IMR-90 (cell line): ENCODE measurements around the gene ORM1. TPM values are rescaled to one million over a fixed set of nuclear protein-coding genes. Genes with fewer than 3 reads are reported as not detected.
A peak's percentile ranks its signal among the peaks of the same experiment; 100 is the strongest.

Experiments used
- ATAC-seq: fragments of 200-7000 bp; cut with Tn5 transposase; 2 replicates; pipeline ENCODE4 v1.9.1; 2020; ENCODE audit warnings: low read depth, mild to moderate bottlenecking, moderate library complexity
- BruUV-seq: library from RNA; stranded (reverse); fragments of 400-500 nt; replicated peaks from 2 replicates; lab custom pipeline; 2021; lab: Mats Ljungman, UMichigan
- CTCF ChIA-PET: fragments of 300-600 bp; formaldehyde crosslinking; extraction: SDS; loops from one replicate; lab custom pipeline; 2021; ENCODE audit warnings: antibody characterized with exemption; lab: Yijun Ruan, JAX
- POLR2A ChIA-PET: fragments of 300-600 bp; sonication (Branson Sonifier 250); formaldehyde crosslinking; loops from one replicate; lab custom pipeline; 2022; ENCODE audit warnings: antibody characterized with exemption; ENCODE audit not compliant: unreplicated experiment; lab: Charles Lee
- DNase-seq: peaks from one replicate; pipeline ENCODE4 v3.0.0; 2013
- H2AFZ ChIP-seq: replicated peaks from 2 replicates; pipeline ENCODE3; 2013; ENCODE audit warnings: low read length, mild to moderate bottlenecking; ENCODE audit not compliant: poor library complexity
- H2AK5ac ChIP-seq: 2 replicates; pipeline ENCODE4 v1.6.1; 2013; ENCODE audit warnings: low read depth, low read length, inconsistent platforms
- H2AK9ac ChIP-seq: replicated peaks from 2 replicates; pipeline ENCODE3; 2013; ENCODE audit warnings: mild to moderate bottlenecking, low read depth, low read length, moderate library complexity; ENCODE audit not compliant: poor library complexity
- H2BK120ac ChIP-seq: 2 replicates; pipeline ENCODE4 v1.6.1; 2013; ENCODE audit warnings: low read depth, low read length, inconsistent platforms
- H2BK15ac ChIP-seq: 3 replicates; pipeline ENCODE4 v1.6.1; 2013; ENCODE audit warnings: low read depth, low read length, inconsistent platforms
- H2BK20ac ChIP-seq: 2 replicates; pipeline ENCODE4 v1.6.1; 2013; ENCODE audit warnings: low read depth, mild to moderate bottlenecking, inconsistent platforms, low read length, moderate library complexity
- H2BK5ac ChIP-seq: 2 replicates; pipeline ENCODE4 v1.6.1; 2013; ENCODE audit warnings: mild to moderate bottlenecking, low read depth, low read length, inconsistent platforms; ENCODE audit not compliant: poor library complexity, severe bottlenecking
- H3K14ac ChIP-seq: replicated peaks from 2 replicates; pipeline ENCODE4 v1.6.1; 2013; ENCODE audit warnings: low read depth, low read length, inconsistent platforms
- H3K18ac ChIP-seq: 2 replicates; pipeline ENCODE4 v1.6.1; 2013; ENCODE audit warnings: low read depth, low read length, control low read depth
- H3K23ac ChIP-seq: 2 replicates; pipeline ENCODE4 v1.6.1; 2013; ENCODE audit warnings: low read depth, low read length, inconsistent platforms
- H3K27ac ChIP-seq: 2 replicates; pipeline ENCODE4 v1.5.1; 2013; ENCODE audit warnings: mild to moderate bottlenecking, control low read depth, low read length; ENCODE audit not compliant: insufficient read depth
- H3K27me3 ChIP-seq: 2 replicates; pipeline ENCODE4 v1.6.1; 2013; ENCODE audit warnings: low read length; ENCODE audit not compliant: control insufficient read depth, insufficient read depth
- H3K36me3 ChIP-seq: 2 replicates; pipeline ENCODE4 v1.6.1; 2013; ENCODE audit warnings: low read length, mixed read lengths; ENCODE audit not compliant: control insufficient read depth, insufficient read depth
- H3K4ac ChIP-seq: 2 replicates; pipeline ENCODE4 v1.6.1; 2013; ENCODE audit warnings: low read depth, low read length, inconsistent platforms
- H3K4me1 ChIP-seq: 2 replicates; pipeline ENCODE4 v1.6.1; 2013; ENCODE audit warnings: low read length, mixed read lengths; ENCODE audit not compliant: control insufficient read depth, insufficient read depth
- H3K4me2 ChIP-seq: 2 replicates; pipeline ENCODE4 v1.6.1; 2013; ENCODE audit warnings: low read depth, mild to moderate bottlenecking, control low read depth, low read length, moderate library complexity
- H3K4me3 ChIP-seq: 2 replicates; pipeline ENCODE4 v1.5.1; 2013; ENCODE audit warnings: low read depth, mild to moderate bottlenecking, control low read depth, low read length, moderate library complexity; ENCODE audit not compliant: insufficient read depth
- H3K56ac ChIP-seq: 2 replicates; pipeline ENCODE4 v1.6.1; 2013; ENCODE audit warnings: low read length, inconsistent platforms; ENCODE audit not compliant: insufficient read depth; ENCODE audit errors: extremely low read depth
- H3K79me1 ChIP-seq, 2 experiments: 2 replicates each; pipeline ENCODE4 v1.6.1; 2013; ENCODE audit warnings: low read length in 2 of 2, inconsistent platforms in 1 of 2, low read depth in 1 of 2
- H3K9ac ChIP-seq: 2 replicates; pipeline ENCODE4 v1.6.1; 2013; ENCODE audit warnings: low read depth, low read length, control low read depth
- H3K9me1 ChIP-seq: 2 replicates; pipeline ENCODE4 v1.6.1; 2013; ENCODE audit warnings: low read length, inconsistent platforms; ENCODE audit not compliant: insufficient read depth
- H3K9me3 ChIP-seq: 2 replicates; pipeline ENCODE4 v1.6.1; 2013; ENCODE audit warnings: low read length; ENCODE audit not compliant: control insufficient read depth, insufficient read depth
- H4K20me1 ChIP-seq: 2 replicates; pipeline ENCODE4 v1.6.1; 2013; ENCODE audit warnings: low read length, inconsistent platforms; ENCODE audit not compliant: insufficient read depth
- H4K5ac ChIP-seq: 2 replicates; pipeline ENCODE4 v1.6.1; 2013; ENCODE audit warnings: mild to moderate bottlenecking, low read depth, low read length, control low read depth
- H4K8ac ChIP-seq, 2 experiments: 2 replicates each; pipeline ENCODE4 v1.6.1; 2013; ENCODE audit warnings: low read depth in 2 of 2, low read length in 2 of 2, control low read depth in 1 of 2, inconsistent platforms in 1 of 2
- H4K91ac ChIP-seq: 2 replicates; pipeline ENCODE4 v1.6.1; 2013; ENCODE audit warnings: low read depth, low read length, inconsistent platforms; ENCODE audit not compliant: insufficient read depth
- CHD1 ChIP-seq: IDR thresholded peaks from 2 replicates; pipeline ENCODE4 v1.6.1; 2012; ENCODE audit warnings: low read depth, low read length, improper control_type of control experiment
- CTCF ChIP-seq: conservative IDR thresholded peaks from 2 replicates; pipeline ENCODE4 v1.5.1; 2012; ENCODE audit warnings: mild to moderate bottlenecking, low read depth, low read length, improper control_type of control experiment
- RAD21 ChIP-seq: IDR thresholded peaks from 2 replicates; pipeline ENCODE4 v1.6.1; 2012; ENCODE audit warnings: low read length, improper control_type of control experiment
- SMC3 ChIP-seq: fragments of 150-350 bp; IDR thresholded peaks from 2 replicates; pipeline ENCODE4 v1.6.1; 2016; ENCODE audit warnings: low read depth, mild to moderate bottlenecking, antibody characterized with exemption, low read length, moderate library complexity
- WGBS, 2 experiments: methylation state at CpG; one replicate each; pipeline versions ENCODE4 v1.1.5 to v1.1.7; 2013; ENCODE audit warnings: missing lambda C conversion rate in 2 of 2; ENCODE audit not compliant: insufficient read length in 1 of 2; ENCODE audit errors: extremely low coverage in 2 of 2; 5-methylcytosine and 5-hydroxymethylcytosine counted together
- dilution Hi-C: fragments of 300-500 bp; cut with HindIII; formaldehyde crosslinking; loops from one replicate; pipeline ENCODE4 v1.14.3; 2018; ENCODE audit warnings: low sequenced_read_pairs; ENCODE audit not compliant: unreplicated experiment
- in situ Hi-C: fragments of 300-500 bp; cut with MboI; formaldehyde crosslinking; loops from 3 replicates; pipeline ENCODE4 v1.14.3; 2019; ENCODE audit warnings: low sequenced_read_pairs, inconsistent platforms, mixed read lengths
- intact Hi-C: fragments of 100-400 bp; cut with micrococcal nuclease; formaldehyde crosslinking; loops from 2 replicates; pipeline ENCODE4 v1.10.0; 2022
- polyA plus RNA-seq, 3 experiments: library from polyadenylated mRNA; depleted of rRNA; stranded (reverse); fragments of >200 nt; gene quantifications; 2 replicates each; pipeline ENCODE4 v1.2.3, GENCODE V29; 2012; ENCODE audit warnings: low replicate concordance in 1 of 3
- total RNA-seq: library from RNA; depleted of rRNA; stranded (reverse); fragments of >200 nt; gene quantifications from 2 replicates; pipeline ENCODE4 v1.2.3, GENCODE V29; 2012

The ORM1 gene
- total and polyA plus RNA-seq, 2 of the 4 experiments (the other 2 are of a cell fraction) = 0.18 TPM; not detected in 1

GRCh38 chr9:114339130-114339908 is 16.4 kb downstream of the ORM1 start:
- no peaks in the 10 kb centered on the region for H4K20me1 ChIP-seq
- H3K4me2 ChIP-seq = no peak overlapping the region
- no peak overlapping the region for H3K9ac ChIP-seq
- H3K36me3 ChIP-seq = peaks cover 60% of the 10 kb centered on the region
- H3K27ac ChIP-seq = no peak overlapping the region
- 100% methylated on average over 4 of the region's 16 CpGs; no CpG with 5 or more reads in 1 of the 2 experiments for WGBS, 2 experiments
- CTCF ChIA-PET = interaction anchor here (0.6 to 1.6 kb wide), 3 partner anchors 48 to 231 kb away, joined by 3 to 5 read pairs (median 3); partner anchors contain the start of gene AKNA
- no TSS peak for BruUV-seq
- intact Hi-C loops (loop anchor here (2.0 to 10.0 kb wide), 2 partner anchors 57 to 165 kb away; partner anchors contain the start of gene WHRN), in situ Hi-C loops (no loop called here), dilution Hi-C loops (no loop called here)
- DNase-seq (peak; percentile 47), ATAC-seq (peak; percentile 95)
- no peaks in the 10 kb centered on the region for H3K27me3 ChIP-seq
- no peak overlapping the region for H2BK20ac ChIP-seq
- POLR2A ChIA-PET = no interaction called here
- H4K5ac ChIP-seq = no peak overlapping the region
- no peak overlapping the region for H2AFZ ChIP-seq
- TF ChIP-seq SMC3 (peak; percentile 80), CTCF (peak; percentile 88), RAD21 (peak; percentile 88), CHD1 (no peak)
- H3K4ac ChIP-seq = no peak overlapping the region
- no peaks in the 10 kb centered on the region; the same call in 1 of the 2 replicates for H3K9me1 ChIP-seq
- no peak overlapping the region for H3K56ac ChIP-seq
- no peak overlapping the region for H2BK120ac ChIP-seq
- no peak overlapping the region for H4K91ac ChIP-seq
- no peak overlapping the region for H3K14ac ChIP-seq
- H3K4me3 ChIP-seq = no peak overlapping the region
- no peak overlapping the region for H3K18ac ChIP-seq
- H4K8ac ChIP-seq = no peak overlapping the region
- H3K23ac ChIP-seq = no peak overlapping the region
- no peak overlapping the region for H2AK5ac ChIP-seq
- H3K9me3 ChIP-seq = no peaks in the 10 kb centered on the region
- no peaks in the 10 kb centered on the region for H3K4me1 ChIP-seq
- no peak overlapping the region for H2BK15ac ChIP-seq
- H3K79me1 ChIP-seq = no peaks in the 10 kb centered on the region
- peak overlapping the region; percentile 40 for H2AK9ac ChIP-seq
- no peak overlapping the region for H2BK5ac ChIP-seq
